HPDE6-E6E7 (cell line): Measurements from ENCODE around the gene INTS4.
"Not testable (repeated sequence)": the region's sequence is repeated elsewhere in the genome, so short reads cannot be mapped to it uniquely, and the experiment has no call there.

Experiments
- DNase-seq: peaks from one replicate; pipeline ENCODE4 v3.0.0; 2011; ENCODE audit warnings: missing footprints; ENCODE audit errors: extremely low spot score

The INTS4 gene

GRCh38 chr11:77959434-77959833 is 35.0 kb downstream of the INTS4 start:
- no peak for DNase-seq

- not testable (repeated sequence) for DNase-seq
Measured at GRCh38 chr11:77958583-77959177, 35.8 kb downstream of the INTS4 start.

- DNase-seq: not testable (repeated sequence)
Measured at GRCh38 chr11:77943296-77943695, 51.2 kb downstream of the INTS4 start.

GRCh38 chr11:77942465-77942864 is 52.0 kb downstream of the INTS4 start:
- not testable (repeated sequence) for DNase-seq

- DNase-seq: not testable (repeated sequence)
Measured at GRCh38 chr11:77933596-77933995, 60.9 kb downstream of the INTS4 start.

GRCh38 chr11:77930334-77931208 is 63.9 kb downstream of the INTS4 start:
- not testable (repeated sequence) for DNase-seq

- DNase-seq: not testable (repeated sequence)
Measured at GRCh38 chr11:77917713-77918112, 76.8 kb downstream of the INTS4 start.

GRCh38 chr11:77914307-77914791 is 80.1 kb downstream of the INTS4 start:
- not testable (repeated sequence) for DNase-seq

GRCh38 chr11:77913608-77914306 is 80.7 kb downstream of the INTS4 start:
- DNase-seq: not testable (repeated sequence)

- DNase-seq: not testable (repeated sequence)
Measured at GRCh38 chr11:77910828-77911227, 83.6 kb downstream of the INTS4 start.

GRCh38 chr11:77909277-77909676 is 85.2 kb downstream of the INTS4 start:
- no peak for DNase-seq

GRCh38 chr11:77908835-77909234 is 85.6 kb downstream of the INTS4 start:
- no peak for DNase-seq

- not testable (repeated sequence) for DNase-seq
Measured at GRCh38 chr11:77894949-77895348, 99.5 kb downstream of the INTS4 start.

GRCh38 chr11:77891703-77892102 is 102.8 kb downstream of the INTS4 start:
- not testable (repeated sequence) for DNase-seq

GRCh38 chr11:77891256-77891655 is 103.2 kb downstream of the INTS4 start:
- not testable (repeated sequence) for DNase-seq

- DNase-seq: not testable (repeated sequence)
Measured at GRCh38 chr11:77890619-77891056, 103.8 kb downstream of the INTS4 start.

GRCh38 chr11:77890100-77890614 is 104.3 kb downstream of the INTS4 start:
- not testable (repeated sequence) for DNase-seq

GRCh38 chr11:77889045-77889444 is 105.4 kb downstream of the INTS4 start:
- not testable (repeated sequence) for DNase-seq

- DNase-seq: no peak
Measured at GRCh38 chr11:77886401-77886800, 108.1 kb downstream of the INTS4 start.

GRCh38 chr11:77884829-77885190 is 109.7 kb downstream of the INTS4 start:
- no peak for DNase-seq

GRCh38 chr11:77884186-77884828 is 110.2 kb downstream of the INTS4 start:
- no peak for DNase-seq
